SU-DHL-6 (cell line): ENCODE measurements around the gene SLC17A2.

Experiments
- CTCF ChIP-seq: fragments of 200-600 bp; sonication (generic); IDR thresholded peaks from one replicate; pipeline ENCODE4 v1.5.1; 2017; ENCODE audit warnings: antibody characterized with exemption, mild to moderate bottlenecking, low read length, moderate library complexity; ENCODE audit not compliant: insufficient read depth, poor library complexity, severe bottlenecking
- EZH2phosphoT487 ChIP-seq: fragments of 200-600 bp; sonication (generic), shearing (Covaris generic); conservative IDR thresholded peaks from 2 replicates; pipeline ENCODE4 v1.6.1; 2018; ENCODE audit warnings: mild to moderate bottlenecking, antibody characterized with exemption, low read length, moderate library complexity, mixed read lengths

- no peak for TF ChIP-seq CTCF
- TF ChIP-seq EZH2phosphoT487: no peak
These were observed 57.7 kb downstream of the SLC17A2 start for GRCh38 chr6:25872814-25873213.
